NCI-H1417 (cell line): ENCODE data around the gene FAM78B.

ENCODE experiments used
- DNase-seq, 3 experiments: peaks; one replicate each; lab custom pipeline; 2025; lab: John Stamatoyannopoulos, UW

Gene FAM78B

GRCh38 chr1:166166698-166167571 is at the start of gene FAM78B:
TSS of gene FAM78B (minus strand) at chr1:166167001. CDS start at chr1:166166248, 753 bp downstream.
- peak; percentile 68 to 96 (median 91) for DNase-seq

GRCh38 chr1:166202546-166202945 is 35.7 kb upstream of the FAM78B start:
- DNase-seq: no peak

- no peak for DNase-seq
Observed at GRCh38 chr1:166200743-166201142, 33.9 kb upstream of the FAM78B start.

- DNase-seq: no peak
Observed at GRCh38 chr1:166197597-166197996, 30.8 kb upstream of the FAM78B start.

GRCh38 chr1:166197141-166197540 is 30.3 kb upstream of the FAM78B start:
- DNase-seq: no peak

GRCh38 chr1:166193057-166193698 is 26.4 kb upstream of the FAM78B start:
- no peak for DNase-seq

GRCh38 chr1:166190400-166190799 is 23.6 kb upstream of the FAM78B start:
- DNase-seq: no peak

- no peak for DNase-seq
Observed at GRCh38 chr1:166189126-166189525, 22.3 kb upstream of the FAM78B start.

GRCh38 chr1:166185526-166185925 is 18.7 kb upstream of the FAM78B start:
- no peak for DNase-seq

GRCh38 chr1:166184897-166185296 is 18.1 kb upstream of the FAM78B start:
- DNase-seq: no peak

- peak in 1 of 3 experiments; percentile 54 for DNase-seq
Observed at GRCh38 chr1:166184012-166184411, 17.2 kb upstream of the FAM78B start.

GRCh38 chr1:166182281-166182680 is 15.5 kb upstream of the FAM78B start:
- DNase-seq: no peak

GRCh38 chr1:166176416-166176815 is 9.6 kb upstream of the FAM78B start:
- no peak for DNase-seq

- no peak for DNase-seq
Observed at GRCh38 chr1:166175032-166175431, 8.2 kb upstream of the FAM78B start.

GRCh38 chr1:166174108-166174507 is 7.3 kb upstream of the FAM78B start:
- peak in 1 of 3 experiments; percentile 5 for DNase-seq

GRCh38 chr1:166172106-166172505 is 5.3 kb upstream of the FAM78B start:
- DNase-seq: no peak

GRCh38 chr1:166170726-166171125 is 3.9 kb upstream of the FAM78B start:
- DNase-seq: no peak

- no peak for DNase-seq
Observed at GRCh38 chr1:166170075-166170474, 3.3 kb upstream of the FAM78B start.

- DNase-seq: no peak
Observed at GRCh38 chr1:166169182-166169581, 2.4 kb upstream of the FAM78B start.

- DNase-seq: peak in 2 of 3 experiments; percentile 48 to 80
Observed at GRCh38 chr1:166167572-166167925, 748 bp upstream of the FAM78B start.

- DNase-seq: no peak
Observed at GRCh38 chr1:166166329-166166697, 488 bp downstream of the FAM78B start.

- DNase-seq: peak in 2 of 3 experiments; percentile 54 to 67
Observed at GRCh38 chr1:166165661-166166328, 1.0 kb downstream of the FAM78B start.
